ENCODE results near the gene APBA2. TPM values are rescaled to one million over a fixed set of nuclear protein-coding genes. Genes with fewer than 3 reads are reported as not detected.

Gene APBA2
- total RNA-seq, 1 experiment from 2014 or later, result 11.2 TPM

- no peak for TF ChIP-seq STAT6 (CRISPR knock-in tag; conservative IDR thresholded peaks at IDR 0.05; ENCODE audit: low read depth)
- TF ChIP-seq ZNF671 (CRISPR knock-in tag; IDR thresholded peaks at IDR 0.05), result no peak
- TF ChIP-seq AFF4 (CRISPR knock-in tag; IDR thresholded peaks at IDR 0.05; ENCODE audit: borderline replicate concordance), result no peak
- TF ChIP-seq ZNF396 (CRISPR knock-in tag; IDR thresholded peaks at IDR 0.05; ENCODE audit: borderline replicate concordance), result no peak
- TF ChIP-seq, protein P1, sequence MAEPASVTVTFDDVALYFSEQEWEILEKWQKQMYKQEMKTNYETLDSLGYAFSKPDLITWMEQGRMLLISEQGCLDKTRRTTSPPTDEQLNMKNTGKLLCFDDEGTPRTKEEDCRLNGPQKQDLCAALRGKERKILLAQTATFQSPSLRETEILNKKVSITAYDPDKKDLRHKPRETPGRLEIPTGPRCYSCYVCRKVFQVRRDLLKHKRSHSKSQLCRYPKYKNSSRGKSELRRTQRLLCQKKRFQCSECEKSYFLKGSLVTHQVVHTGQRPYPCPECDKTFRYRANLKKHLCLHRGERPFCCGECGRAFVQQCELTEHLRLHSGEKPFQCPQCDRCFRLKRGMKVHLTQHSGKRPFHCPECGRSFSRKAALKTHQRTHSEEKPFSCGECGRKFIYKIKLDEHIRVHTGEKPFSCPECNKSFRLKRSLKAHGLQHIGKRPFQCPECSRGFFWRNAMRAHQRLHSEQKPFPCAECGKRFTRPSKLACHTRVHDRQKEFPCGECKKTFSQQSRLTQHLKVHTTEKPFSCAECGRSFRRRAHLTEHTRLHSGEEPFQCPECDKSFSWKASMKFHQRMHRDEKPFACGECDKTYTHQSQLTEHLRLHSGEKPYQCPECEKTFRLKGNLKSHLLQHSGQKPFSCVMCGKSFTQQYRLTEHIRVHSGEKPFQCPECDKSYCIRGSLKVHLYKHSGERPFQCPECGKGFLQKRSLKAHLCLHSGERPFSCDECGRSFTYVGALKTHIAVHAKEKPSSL (CRISPR knock-in tag; conservative IDR thresholded peaks at IDR 0.05), result no peak
- no peak for TF ChIP-seq ZNF423 (CRISPR knock-in tag; IDR thresholded peaks at IDR 0.05)
- no peak for TF ChIP-seq SMAD4 (CRISPR knock-in tag; IDR thresholded peaks at IDR 0.05)
- TF ChIP-seq, protein P2, sequence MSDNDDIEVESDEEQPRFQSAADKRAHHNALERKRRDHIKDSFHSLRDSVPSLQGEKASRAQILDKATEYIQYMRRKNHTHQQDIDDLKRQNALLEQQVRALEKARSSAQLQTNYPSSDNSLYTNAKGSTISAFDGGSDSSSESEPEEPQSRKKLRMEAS (CRISPR knock-in tag; IDR thresholded peaks at IDR 0.05), result no peak
- no peak for TF ChIP-seq SP1 (CRISPR knock-in tag; conservative IDR thresholded peaks at IDR 0.05)
Observed at GRCh38 chr15:29156521-29156920, 270.7 kb downstream of the APBA2 start (continued).

DNA sequence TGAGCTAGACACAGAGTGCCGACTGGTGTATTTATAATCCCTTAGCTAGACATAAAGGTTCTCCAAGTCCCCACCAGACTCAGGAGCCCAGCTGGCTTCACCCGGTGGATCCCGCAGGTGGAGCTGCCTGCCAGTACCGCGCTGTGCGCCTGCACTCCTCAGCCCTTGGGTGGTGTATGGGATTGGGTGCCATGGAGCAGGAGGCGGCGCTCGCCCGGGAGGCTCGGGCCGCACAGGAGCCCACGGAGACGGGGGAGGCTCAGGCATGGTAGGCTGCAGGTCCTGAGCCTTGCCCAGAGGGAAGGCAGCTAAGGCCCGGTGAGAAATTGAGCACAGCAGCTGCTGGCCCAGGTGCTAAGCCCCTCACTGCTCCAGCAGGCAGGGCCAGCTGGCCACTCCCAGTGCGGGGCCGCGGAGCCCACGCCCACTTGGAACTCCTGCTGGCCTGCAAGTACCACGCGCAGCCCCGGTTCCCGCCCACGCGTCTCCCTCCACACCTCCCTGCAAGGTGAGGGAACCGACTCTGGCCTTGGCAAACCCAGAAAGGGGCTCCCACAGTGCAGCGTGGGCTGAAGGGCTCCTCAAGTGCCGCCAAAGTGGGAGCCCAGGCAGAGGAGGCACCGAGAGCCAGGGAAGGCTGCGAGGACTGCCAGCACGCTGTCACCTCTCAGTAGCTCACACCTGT, 274.1 kb downstream of the APBA2 start:
- ChIA-PET POLR2A (no interaction called here), CTCF (interaction anchor here (2.2 kb wide), 1 partner anchor 20 kb away, joined by 13 read pairs; no protein-coding TSS in a partner anchor)
- ATAC-seq, result no peak
- Mint-ChIP-seq H3K27me3 (ENCODE audit: low read depth) (no peaks in the 10 kb centered on the region; the same call in 1 of the 2 replicates), H3K4me1 (peaks cover 4% of the 10 kb centered on the region; the same call in 1 of the 2 replicates), H3K4me3 (no peak overlapping the region), H3K9me3 (peaks cover 51% of the 10 kb centered on the region), H3K27ac (no peak overlapping the region), H3K36me3 (peaks cover 41% of the 10 kb centered on the region)
- DNase-seq (ENCODE audit: low spot score), result no peak
- TF ChIP-seq ERG (CRISPR knock-in tag; IDR thresholded peaks at IDR 0.05), result no peak
- TF ChIP-seq MYBL2 (CRISPR knock-in tag; IDR thresholded peaks at IDR 0.05), result no peak
- TF ChIP-seq ZSCAN18 (CRISPR knock-in tag; IDR thresholded peaks at IDR 0.05), result no peak
- TF ChIP-seq ZNF219 (CRISPR knock-in tag; IDR thresholded peaks at IDR 0.05; ENCODE audit: borderline replicate concordance), result no peak
- TF ChIP-seq EMX1 (CRISPR knock-in tag; IDR thresholded peaks at IDR 0.05), result no peak
- TF ChIP-seq JUN (CRISPR knock-in tag; IDR thresholded peaks at IDR 0.05), result no peak
- no peak for TF ChIP-seq CREB1 (CRISPR knock-in tag; IDR thresholded peaks at IDR 0.05)
- TF ChIP-seq ZNF232 (CRISPR knock-in tag; IDR thresholded peaks at IDR 0.05), result no peak
- no peak for TF ChIP-seq ZNF396 (CRISPR knock-in tag; IDR thresholded peaks at IDR 0.05; ENCODE audit: borderline replicate concordance)
- no peak for TF ChIP-seq RORB (CRISPR knock-in tag; IDR thresholded peaks at IDR 0.05)
- no peak for TF ChIP-seq TP53 (CRISPR knock-in tag; IDR thresholded peaks at IDR 0.05)
- TF ChIP-seq USF1 (CRISPR knock-in tag; IDR thresholded peaks at IDR 0.05), result no peak
- TF ChIP-seq KAT7 (CRISPR knock-in tag; IDR thresholded peaks at IDR 0.05; ENCODE audit: borderline replicate concordance), result no peak
- TF ChIP-seq ELF4 (CRISPR knock-in tag; IDR thresholded peaks at IDR 0.05; ENCODE audit: low read depth), result no peak
- no peak for TF ChIP-seq NFATC4 (CRISPR knock-in tag; IDR thresholded peaks at IDR 0.05)
